A549 (cell line): ENCODE measurements around the gene LAMA1. TPM values are rescaled to one million over a fixed set of nuclear protein-coding genes. Genes with fewer than 3 reads are reported as not detected.

Experiments
- ATAC-seq, 2 experiments: fragments of 200-7000 bp in 1 of 2; fragments of >200 bp in 1 of 2; cut with Nextera tagmentation in 1 of 2; cut with Tn5 transposase in 1 of 2; 3 replicates each; pipeline versions ENCODE4 v1.8.0 to v1.9.1; 2018 to 2020; ENCODE audit warnings: mild to moderate bottlenecking in 1 of 2, moderate library complexity in 1 of 2
- CTCF ChIA-PET: fragments of 300-600 bp; sonication (Branson Sonifier 250); formaldehyde crosslinking; extraction: SDS; loops from one replicate; lab custom pipeline; 2021; ENCODE audit warnings: antibody characterized with exemption, inconsistent platforms; lab: Yijun Ruan, JAX
- POLR2A ChIA-PET: fragments of 350-600 bp; formaldehyde crosslinking; extraction: SDS; loops from one replicate; lab custom pipeline; 2021; ENCODE audit warnings: antibody characterized with exemption, inconsistent platforms; lab: Yijun Ruan, JAX
- DNase-seq, 2 experiments: peaks; one replicate each; pipeline versions ENCODE4 v3.0.0 to v3.0.0-alpha.2; 2011 to 2016; ENCODE audit warnings: low read depth in 1 of 2, low spot score in 1 of 2
- FAIRE-seq: peaks from 2 replicates; lab custom pipeline; 2011; peaks lifted over from hg19 to GRCh38; lab: Jason Lieb, UNC
- H3K27ac ChIP-seq, 2 experiments: fragments of >200 bp; sonication (Bioruptor Twin); formaldehyde crosslinking; 3 replicates each; pipeline ENCODE4 v1.5.1; 2016 to 2017
- H3K4me1 ChIP-seq: fragments of >200 bp; sonication (Bioruptor Twin); formaldehyde crosslinking; 3 replicates; pipeline ENCODE4 v1.6.1; 2016
- H3K4me2 ChIP-seq: fragments of >200 bp; sonication (Bioruptor Twin); formaldehyde crosslinking; 3 replicates; pipeline ENCODE4 v1.6.1; 2016
- H3K4me3 ChIP-seq: fragments of >200 bp; sonication (Bioruptor Twin); formaldehyde crosslinking; 3 replicates; pipeline ENCODE4 v1.5.1; 2016
- H3K9me3 ChIP-seq: fragments of >200 bp; sonication (Bioruptor Twin); formaldehyde crosslinking; 3 replicates; pipeline ENCODE4 v1.6.1; 2016
- ATOH8 ChIP-seq: fragments of 250-450 bp; sonication (Bioruptor Pico); IDR thresholded peaks from 2 replicates; pipeline ENCODE4 v1.5.0; 2020; ENCODE audit warnings: low read depth, mild to moderate bottlenecking, moderate library complexity
- CHD4 ChIP-seq: fragments of 200-600 bp; sonication (generic); IDR thresholded peaks from 2 replicates; pipeline ENCODE4 v1.6.1; 2016; ENCODE audit warnings: antibody characterized with exemption, mild to moderate bottlenecking, borderline replicate concordance
- CTCF ChIP-seq: fragments of >200 bp; sonication (Bioruptor Twin); formaldehyde crosslinking; IDR thresholded peaks from 3 replicates; pipeline ENCODE4 v1.5.1; 2016
- E2F6 ChIP-seq: IDR thresholded peaks from 2 replicates; pipeline ENCODE4 v1.6.1; 2012; ENCODE audit warnings: low read depth, borderline replicate concordance
- EHMT2 ChIP-seq: fragments of 200-600 bp; sonication (generic); IDR thresholded peaks from 2 replicates; pipeline ENCODE4 v1.6.1; 2016; ENCODE audit warnings: antibody characterized with exemption, low read depth, mild to moderate bottlenecking, moderate library complexity
- HEYL ChIP-seq: fragments of 250-450 bp; sonication (Bioruptor Pico); IDR thresholded peaks from 2 replicates; pipeline ENCODE4 v1.8.0; 2021; ENCODE audit warnings: mild to moderate bottlenecking, moderate library complexity
- HMGXB4 ChIP-seq: fragments of 250-450 bp; sonication (Bioruptor Pico); IDR thresholded peaks from 2 replicates; pipeline ENCODE4 v1.5.0; 2021; ENCODE audit warnings: mild to moderate bottlenecking, moderate library complexity, borderline replicate concordance
- HOXA7 ChIP-seq: fragments of 250-450 bp; sonication (Bioruptor Pico); IDR thresholded peaks from 2 replicates; pipeline ENCODE4 v1.5.0; 2020; ENCODE audit warnings: mild to moderate bottlenecking, moderate library complexity
- HOXB5 ChIP-seq: fragments of 250-450 bp; sonication (Bioruptor Pico); IDR thresholded peaks from 2 replicates; pipeline ENCODE4 v1.5.0; 2020; ENCODE audit warnings: mild to moderate bottlenecking, moderate library complexity
- JUN ChIP-seq, 2 experiments: fragments of >200 bp; sonication (Bioruptor Twin); formaldehyde crosslinking; IDR thresholded peaks; 2 replicates in 1 of 2; 3 replicates in 1 of 2; pipeline ENCODE4 v1.6.1; 2016 to 2017
- MAFK ChIP-seq: fragments of 450-650 bp; IDR thresholded peaks from 2 replicates; pipeline ENCODE4 v1.6.1; 2014; ENCODE audit not compliant: partially characterized antibody
- NPAS2 ChIP-seq: fragments of 250-450 bp; sonication (Bioruptor Pico); IDR thresholded peaks from 2 replicates; pipeline ENCODE4 v1.8.0; 2022; ENCODE audit warnings: mild to moderate bottlenecking, moderate library complexity, borderline replicate concordance
- NR3C1 ChIP-seq: fragments of >200 bp; sonication (Bioruptor Twin); formaldehyde crosslinking; IDR thresholded peaks from 3 replicates; pipeline ENCODE4 v1.6.1; 2017
- POLR2AphosphoS2 ChIP-seq: conservative IDR thresholded peaks from 2 replicates; pipeline ENCODE4 v1.6.1; 2012; ENCODE audit warnings: low read length, improper control_type of control experiment, inconsistent platforms
- RAD21 ChIP-seq, 2 experiments: fragments of >200 bp in 1 of 2; sonication (Bioruptor Twin) in 1 of 2; formaldehyde crosslinking in 1 of 2; IDR thresholded peaks in 1 of 2; conservative IDR thresholded peaks in 1 of 2; 2 replicates in 1 of 2; 3 replicates in 1 of 2; pipeline ENCODE4 v1.6.1; 2012 to 2018; ENCODE audit warnings: inconsistent platforms in 1 of 2
- RNF2 ChIP-seq: fragments of 200-600 bp; sonication (generic); IDR thresholded peaks from 2 replicates; pipeline ENCODE4 v1.6.1; 2016; ENCODE audit warnings: low read depth, mild to moderate bottlenecking, antibody characterized with exemption, moderate library complexity, borderline replicate concordance
- SMC3 ChIP-seq: fragments of >200 bp; sonication (Bioruptor Twin); formaldehyde crosslinking; IDR thresholded peaks from 3 replicates; pipeline ENCODE4 v1.6.1; 2018; ENCODE audit warnings: inconsistent platforms
- TFCP2L1 ChIP-seq: fragments of 250-450 bp; sonication (Bioruptor Pico); IDR thresholded peaks from 2 replicates; pipeline ENCODE4 v1.5.0; 2021; ENCODE audit warnings: mild to moderate bottlenecking
- TP53 ChIP-seq: fragments of 250-450 bp; sonication (Bioruptor Pico); IDR thresholded peaks from 2 replicates; pipeline ENCODE4 v1.5.0; 2021; ENCODE audit warnings: mild to moderate bottlenecking, moderate library complexity
- ZC3H11A ChIP-seq: fragments of 450-650 bp; IDR thresholded peaks from 2 replicates; pipeline ENCODE4 v1.6.1; 2014; ENCODE audit warnings: antibody characterized with exemption, mild to moderate bottlenecking
- ZNF302 ChIP-seq: fragments of 250-450 bp; sonication (Bioruptor Pico); IDR thresholded peaks from 2 replicates; pipeline ENCODE4 v1.9.0; 2021; ENCODE audit warnings: inconsistent platforms, mild to moderate bottlenecking, moderate library complexity
- ZSCAN20 ChIP-seq: fragments of 250-450 bp; sonication (Bioruptor Pico); IDR thresholded peaks from 2 replicates; pipeline ENCODE4 v1.8.0; 2022; ENCODE audit warnings: mild to moderate bottlenecking, moderate library complexity
- WGBS: methylation state at CpG from one replicate; pipeline ENCODE4 v1.1.6; 2017; ENCODE audit errors: missing lambda C conversion rate; 5-methylcytosine and 5-hydroxymethylcytosine counted together
- polyA plus RNA-seq, 4 experiments: library from polyadenylated mRNA; depleted of rRNA in 3 of 4; stranded (reverse); fragments of >200 nt; fragmentation: RNase III in 1 of 4; extraction: RNeasy Plus Mini Kit Qiagen cat#74134 plus additional on column Dnase treatment in 1 of 4; gene quantifications; 2 replicates in 3 of 4; 3 replicates in 1 of 4; pipeline ENCODE4 v1.2.3, GENCODE V29; 2011 to 2017

The LAMA1 gene
- polyA plus RNA-seq, 2 of the 4 experiments (the other 2 are of a cell fraction), result 0.05 to 0.06 TPM

GRCh38 chr18:7000484-7001096 is 117.0 kb downstream of the LAMA1 start:
- FAIRE-seq (no peak), DNase-seq (no peak)
- TF ChIP-seq NR3C1 (no peak), ZNF302 (CRISPR knock-in tag) (no peak), RAD21 (conservative IDR thresholded peaks at IDR 0.05 in 1 of 2, IDR thresholded peaks at IDR 0.05 in 1 of 2) (peak in 1 of 2 experiments; percentile 43; a peak in 3 of 5 replicates), CTCF (peak; percentile 29; the same call in 2 of the 3 replicates)

GRCh38 chr18:6997808-6998207 is 119.8 kb downstream of the LAMA1 start:
- TF ChIP-seq E2F6 (no peak), ZSCAN20 (no peak), CHD4 (no peak), HOXA7 (no peak), POLR2AphosphoS2 (no peak), JUN (IDR thresholded peaks at IDR 0.05) (no peak), NPAS2 (no peak), ZC3H11A (no peak)

More at GRCh38 chr18:7000484-7001096, 117.0 kb downstream of the LAMA1 start:
- no peaks in the 10 kb centered on the region for H3K9me3 ChIP-seq
- ChIA-PET POLR2A (no interaction called here), CTCF (interaction anchor here (2.0 kb wide), 1 partner anchor 80 kb away, joined by 10 read pairs; no protein-coding TSS in a partner anchor)
- H3K4me2 ChIP-seq, result no peak overlapping the region
- no peak overlapping the region for H3K4me3 ChIP-seq
- WGBS, result 9% methylated on average over 9 of the region's 9 CpGs
- peak; percentile 54; a peak in 1 of 6 replicates for ATAC-seq
- no peaks in the 10 kb centered on the region for H3K4me1 ChIP-seq
- H3K27ac ChIP-seq, result no peak overlapping the region

GRCh38 chr18:6994771-6995430 is 122.7 kb downstream of the LAMA1 start:
- Histone ChIP-seq H3K4me2 (no peak overlapping the region), H3K27ac (no peak overlapping the region), H3K4me1 (no peaks in the 10 kb centered on the region), H3K4me3 (no peak overlapping the region), H3K9me3 (no peaks in the 10 kb centered on the region)
- 29% methylated on average over 7 of the region's 7 CpGs for WGBS
- FAIRE-seq (no peak), DNase-seq (no peak), ATAC-seq (no peak)
- ChIA-PET POLR2A (no interaction called here), CTCF (interaction anchor here (1.8 kb wide), 1 partner anchor 27 kb away, joined by 7 read pairs; no protein-coding TSS in a partner anchor)
- TF ChIP-seq ATOH8 (CRISPR knock-in tag) (no peak), HOXB5 (CRISPR knock-in tag) (no peak), TFCP2L1 (no peak), NPAS2 (no peak), SMC3 (no peak), RNF2 (no peak), EHMT2 (no peak), HEYL (no peak), MAFK (no peak), CHD4 (no peak), TP53 (CRISPR knock-in tag) (no peak), HMGXB4 (no peak)

More at GRCh38 chr18:6997808-6998207, 119.8 kb downstream of the LAMA1 start:
- CTCF ChIA-PET, result interaction anchor here (0.5 kb wide), 1 partner anchor 17 kb away, joined by 3 read pairs; no protein-coding TSS in a partner anchor
- WGBS, result 61% methylated on average over 7 of the region's 8 CpGs
- no peaks in the 10 kb centered on the region for H3K9me3 ChIP-seq
- ATAC-seq (no peak), FAIRE-seq (no peak), DNase-seq (no peak)
- POLR2A ChIA-PET, result no interaction called here
- H3K4me3 ChIP-seq, result no peak overlapping the region
- no peak overlapping the region for H3K4me2 ChIP-seq
- no peaks in the 10 kb centered on the region for H3K4me1 ChIP-seq
- no peak overlapping the region for H3K27ac ChIP-seq
